Esophagus squamous epithelium (tissue), 4 donors: Measurements from ENCODE around the gene RCC2.

Experiments used
- POLR2A ChIP-seq, 4 donors: fragments of 450-650 bp; IDR thresholded peaks; one replicate each; pipeline ENCODE4 v1.6.1; 2017; ENCODE audit warnings: antibody characterized with exemption in 4 of 4, mild to moderate bottlenecking in 4 of 4, moderate library complexity in 3 of 4
- TF ChIP-seq, protein P1 (sequence below), 6 experiments: fragments of 450-650 bp in 4 of 6; fragments of 200-600 bp in 2 of 6; sonication (generic) in 2 of 6; IDR thresholded peaks; one replicate each; pipeline ENCODE4 v1.5.1; 2016 to 2019; ENCODE audit warnings: antibody characterized with exemption in 6 of 6, mild to moderate bottlenecking in 4 of 6, moderate library complexity in 4 of 6

DNA sequence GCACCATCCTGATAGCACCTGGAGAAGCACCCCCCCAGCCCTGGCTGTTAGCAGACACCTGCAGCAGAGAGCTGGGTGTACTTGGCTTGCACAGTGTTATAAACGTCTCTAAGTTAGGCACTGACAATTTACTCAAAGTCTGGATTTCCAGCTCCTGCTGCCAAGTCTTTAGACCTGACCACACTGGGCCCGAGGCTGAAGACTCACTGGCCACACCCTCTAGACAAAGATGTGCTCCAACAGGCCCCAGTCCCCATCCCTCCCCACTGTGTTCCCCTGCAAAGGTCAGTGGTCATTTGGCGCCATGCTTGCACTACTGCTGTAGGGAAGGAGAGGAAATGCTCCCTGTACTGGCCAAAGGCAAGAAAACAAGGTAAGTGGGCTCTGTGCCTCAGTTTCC is 36.4 kb downstream of the RCC2 start:
- TF ChIP-seq, protein P1, sequence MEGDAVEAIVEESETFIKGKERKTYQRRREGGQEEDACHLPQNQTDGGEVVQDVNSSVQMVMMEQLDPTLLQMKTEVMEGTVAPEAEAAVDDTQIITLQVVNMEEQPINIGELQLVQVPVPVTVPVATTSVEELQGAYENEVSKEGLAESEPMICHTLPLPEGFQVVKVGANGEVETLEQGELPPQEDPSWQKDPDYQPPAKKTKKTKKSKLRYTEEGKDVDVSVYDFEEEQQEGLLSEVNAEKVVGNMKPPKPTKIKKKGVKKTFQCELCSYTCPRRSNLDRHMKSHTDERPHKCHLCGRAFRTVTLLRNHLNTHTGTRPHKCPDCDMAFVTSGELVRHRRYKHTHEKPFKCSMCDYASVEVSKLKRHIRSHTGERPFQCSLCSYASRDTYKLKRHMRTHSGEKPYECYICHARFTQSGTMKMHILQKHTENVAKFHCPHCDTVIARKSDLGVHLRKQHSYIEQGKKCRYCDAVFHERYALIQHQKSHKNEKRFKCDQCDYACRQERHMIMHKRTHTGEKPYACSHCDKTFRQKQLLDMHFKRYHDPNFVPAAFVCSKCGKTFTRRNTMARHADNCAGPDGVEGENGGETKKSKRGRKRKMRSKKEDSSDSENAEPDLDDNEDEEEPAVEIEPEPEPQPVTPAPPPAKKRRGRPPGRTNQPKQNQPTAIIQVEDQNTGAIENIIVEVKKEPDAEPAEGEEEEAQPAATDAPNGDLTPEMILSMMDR (IDR thresholded peaks at IDR 0.05), result no peak
- TF ChIP-seq POLR2A (IDR thresholded peaks at IDR 0.05), result no peak
